SK-N-SH (cell line): ENCODE measurements around the gene TELO2. TPM values are rescaled to one million over a fixed set of nuclear protein-coding genes. Genes with fewer than 3 reads are reported as not detected.

Source experiments
- CTCF ChIA-PET: fragments of 300-600, 350-600 bp; formaldehyde crosslinking; extraction: SDS; loops from one replicate; lab custom pipeline; 2021; lab: Yijun Ruan, JAX
- POLR2A ChIA-PET: fragments of 350-600 bp; sonication (Branson Sonifier 250); formaldehyde crosslinking; extraction: SDS; loops from one replicate; lab custom pipeline; 2020; ENCODE audit warnings: antibody characterized with exemption, inconsistent platforms; lab: Yijun Ruan, JAX
- DNase-seq: peaks from one replicate; pipeline ENCODE4 v3.0.0; 2012
- H2AFZ ChIP-seq: fragments of 200-600 bp; sonication (generic); 2 replicates; pipeline ENCODE4 v1.8.1; 2016; ENCODE audit warnings: antibody characterized with exemption, mild to moderate bottlenecking, low read depth
- H3F3A ChIP-seq: fragments of 200-600 bp; sonication (generic); replicated peaks from 2 replicates; pipeline ENCODE3; 2016; ENCODE audit warnings: antibody characterized with exemption, mild to moderate bottlenecking; ENCODE audit not compliant: insufficient read depth
- H3K27ac ChIP-seq, 2 experiments: fragments of 200-500 bp in 1 of 2; fragments of 200-600 bp in 1 of 2; sonication (Bioruptor generic) in 1 of 2; sonication (generic), shearing (Covaris generic) in 1 of 2; 2 replicates each; pipeline versions ENCODE4 v1.5.1 to v1.6.1; 2014 to 2016; ENCODE audit warnings: low read depth in 2 of 2, inconsistent platforms in 1 of 2, low read length in 1 of 2, mild to moderate bottlenecking in 1 of 2, mixed read lengths in 1 of 2
- H3K27me3 ChIP-seq: fragments of 200-600 bp; sonication (generic), shearing (Covaris generic); 2 replicates; pipeline ENCODE4 v1.6.1; 2016; ENCODE audit warnings: mixed run types; ENCODE audit not compliant: insufficient read depth
- H3K36me3 ChIP-seq, 2 experiments: fragments of 200-500 bp in 1 of 2; fragments of 200-600 bp in 1 of 2; sonication (Bioruptor generic) in 1 of 2; sonication (generic) in 1 of 2; replicated peaks in 1 of 2; 2 replicates each; pipeline versions ENCODE3 to v1.5.1; 2014 to 2016; ENCODE audit warnings: low read length in 1 of 2, mild to moderate bottlenecking in 1 of 2; ENCODE audit not compliant: insufficient read depth in 2 of 2, control insufficient read depth in 1 of 2
- H3K4me1 ChIP-seq, 2 experiments: fragments of 200-500 bp in 1 of 2; fragments of 200-600 bp in 1 of 2; sonication (Bioruptor generic) in 1 of 2; sonication (generic), shearing (Covaris generic) in 1 of 2; 2 replicates each; pipeline versions ENCODE4 v1.5.1 to v1.6.1; 2014 to 2016; ENCODE audit warnings: low read depth in 1 of 2, low read length in 1 of 2, mixed run types in 1 of 2; ENCODE audit not compliant: insufficient read depth in 2 of 2, control insufficient read depth in 1 of 2
- H3K4me2 ChIP-seq: fragments of 200-600 bp; sonication (generic), shearing (Covaris generic); 2 replicates; pipeline ENCODE4 v1.6.1; 2017; ENCODE audit warnings: mixed run types
- H3K4me3 ChIP-seq, 2 experiments: fragments of 200-500 bp in 1 of 2; fragments of 200-600 bp in 1 of 2; sonication (Bioruptor generic) in 1 of 2; sonication (generic), shearing (Covaris generic) in 1 of 2; 2 replicates each; pipeline versions ENCODE4 v1.5.1 to v1.8.1; 2014 to 2016; ENCODE audit warnings: low read depth in 2 of 2, inconsistent platforms in 1 of 2, low read length in 1 of 2, mild to moderate bottlenecking in 1 of 2, mixed read lengths in 1 of 2, moderate library complexity in 1 of 2
- H3K79me2 ChIP-seq: fragments of 200-600 bp; sonication (generic); 2 replicates; pipeline ENCODE4 v1.8.1; 2017; ENCODE audit warnings: mild to moderate bottlenecking; ENCODE audit not compliant: insufficient read depth
- H3K9ac ChIP-seq: fragments of 200-600 bp; sonication (generic); 2 replicates; pipeline ENCODE4 v1.6.1; 2017; ENCODE audit warnings: mixed run types
- H3K9me2 ChIP-seq: fragments of 200-600 bp; sonication (generic); 2 replicates; pipeline ENCODE4 v1.6.1; 2017; ENCODE audit warnings: mixed run types
- H3K9me3 ChIP-seq: fragments of 200-600 bp; sonication (generic); 2 replicates; pipeline ENCODE4 v1.6.1; 2017; ENCODE audit warnings: mixed run types, mild to moderate bottlenecking, moderate library complexity
- H4K20me1 ChIP-seq: fragments of 200-600 bp; sonication (generic); 2 replicates; pipeline ENCODE4 v1.6.1; 2017; ENCODE audit warnings: mild to moderate bottlenecking, mixed run types; ENCODE audit not compliant: insufficient read depth
- ELF1 ChIP-seq: IDR thresholded peaks from 2 replicates; pipeline ENCODE4 v1.4.0; 2012
- EP300 ChIP-seq, 2 experiments: IDR thresholded peaks; 2 replicates each; pipeline versions ENCODE4 v1.4.0 to v1.6.1; 2012; ENCODE audit warnings: borderline replicate concordance in 1 of 2, low read depth in 1 of 2, low read length in 1 of 2
- GABPA ChIP-seq: IDR thresholded peaks from 2 replicates; pipeline ENCODE4 v1.4.0; 2012; ENCODE audit warnings: low read depth, mild to moderate bottlenecking
- GATA2 ChIP-seq: sonication (generic); formaldehyde crosslinking; IDR thresholded peaks from 2 replicates; pipeline ENCODE4 v1.5.0; 2020; ENCODE audit warnings: mild to moderate bottlenecking, missing genetic modification reagents
- IRF3 ChIP-seq: fragments of 150-350 bp; IDR thresholded peaks from 2 replicates; pipeline ENCODE4 v1.6.1; 2016; ENCODE audit warnings: mild to moderate bottlenecking, low read depth, low read length
- JUND ChIP-seq: IDR thresholded peaks from 2 replicates; pipeline ENCODE4 v1.4.0; 2012
- MAX ChIP-seq: IDR thresholded peaks from 2 replicates; pipeline ENCODE4 v1.4.0; 2012; ENCODE audit warnings: low read depth
- MXI1 ChIP-seq: IDR thresholded peaks from 2 replicates; pipeline ENCODE4 v1.6.1; 2012; ENCODE audit warnings: mild to moderate bottlenecking, low read depth, low read length, improper control_type of control experiment
- NFIC ChIP-seq: IDR thresholded peaks from 2 replicates; pipeline ENCODE4 v1.4.0; 2012; ENCODE audit warnings: borderline replicate concordance
- PBX3 ChIP-seq: IDR thresholded peaks from 2 replicates; pipeline ENCODE4; 2012
- POLR2AphosphoS5 ChIP-seq: IDR thresholded peaks from 2 replicates; pipeline ENCODE4 v1.6.1; 2012; ENCODE audit warnings: low read depth, low read length
- RFX5 ChIP-seq: IDR thresholded peaks from 2 replicates; pipeline ENCODE4 v1.6.1; 2012; ENCODE audit warnings: mild to moderate bottlenecking, improper control_type of control experiment, low read length
- RXRA ChIP-seq: IDR thresholded peaks from 2 replicates; pipeline ENCODE4 v1.4.0; 2012; ENCODE audit warnings: low read depth, mild to moderate bottlenecking, borderline replicate concordance
- TAF1 ChIP-seq: IDR thresholded peaks from 2 replicates; pipeline ENCODE4 v1.6.1; 2012; ENCODE audit warnings: low read depth, mild to moderate bottlenecking, low read length, moderate library complexity, borderline replicate concordance
- USF2 ChIP-seq: fragments of 150-350 bp; IDR thresholded peaks from 2 replicates; pipeline ENCODE4 v1.6.1; 2017; ENCODE audit warnings: antibody characterized with exemption, low read length, low read depth, borderline replicate concordance
- YY1 ChIP-seq: IDR thresholded peaks from 2 replicates; pipeline ENCODE4 v1.4.0; 2012; ENCODE audit warnings: low read depth, mild to moderate bottlenecking
- ZBTB33 ChIP-seq: IDR thresholded peaks from 2 replicates; pipeline ENCODE4 v1.4.0; 2012; ENCODE audit warnings: low read depth, borderline replicate concordance
- WGBS: methylation state at CpG from one replicate; pipeline ENCODE4 v1.1.6; 2017; ENCODE audit warnings: low lambda C conversion rate; 5-methylcytosine and 5-hydroxymethylcytosine counted together
- polyA plus RNA-seq, 3 experiments: library from polyadenylated mRNA; depleted of rRNA; stranded (reverse); fragments of >200 nt; gene quantifications; 2 replicates each; pipeline ENCODE4 v1.2.3, GENCODE V29; 2012

The TELO2 gene
- polyA plus RNA-seq, 1 of the 3 experiments (the other 2 are of a cell fraction) = 24.2 TPM

- TF ChIP-seq YY1 (no peak), EP300 (IDR thresholded peaks at IDR 0.05; ENCODE audit: borderline replicate concordance in 1 of 2, low read depth in 1 of 2, low read length in 1 of 2) (no peak)
These were observed 23.4 kb upstream of the TELO2 start (continued) for GRCh38 chr16:1469693-1470201.

GRCh38 chr16:1470481-1471251, 22.5 kb upstream of the TELO2 start:
- H3K4me2 ChIP-seq = 0 out of 2 replicates have a peak overlapping the region, but pooled peaks have one; percentile 15

GRCh38 chr16:1471569-1472194, 21.5 kb upstream of the TELO2 start:
- H3K4me3 ChIP-seq = no peak overlapping the region
- no peak overlapping the region for H2AFZ ChIP-seq
- H3K9ac ChIP-seq = no peak overlapping the region
- peaks cover 75% of the 10 kb centered on the region for H3K79me2 ChIP-seq
- peaks cover 5 to 11% of the 10 kb centered on the region in 2 experiments; a peak in 2 of 4 replicates for H3K4me1 ChIP-seq
- no peak overlapping the region for H3K27ac ChIP-seq
- 0 out of 2 replicates have a peak, but pooled peaks cover 11% of the 10 kb centered on the region for H4K20me1 ChIP-seq
- no peaks in the 10 kb centered on the region for H3K36me3 ChIP-seq
- no peak for DNase-seq
- 95% methylated on average over 21 of the region's 26 CpGs for WGBS
- no peaks in the 10 kb centered on the region for H3K9me3 ChIP-seq
- H3K9me2 ChIP-seq = no peaks in the 10 kb centered on the region
- no peaks in the 10 kb centered on the region for H3K27me3 ChIP-seq
- H3K4me2 ChIP-seq = no peak overlapping the region
- peaks cover 2% of the 10 kb centered on the region for H3F3A ChIP-seq
- POLR2A ChIA-PET = no interaction called here
- CTCF ChIA-PET = interaction anchor here (1.0 kb wide), 1 partner anchor 234 kb away, joined by 3 read pairs; the partner anchor contains the start of gene MAPK8IP3
- TF ChIP-seq PBX3 (no peak), YY1 (no peak), IRF3 (no peak), RFX5 (no peak), USF2 (no peak), JUND (no peak), RXRA (no peak), ELF1 (no peak), TAF1 (no peak), MXI1 (no peak), GABPA (no peak), ZBTB33 (no peak), POLR2AphosphoS5 (no peak)

More at GRCh38 chr16:1470481-1471251, 22.5 kb upstream of the TELO2 start:
- no peak overlapping the region for H3K4me3 ChIP-seq
- no peak overlapping the region for H2AFZ ChIP-seq
- no peak overlapping the region for H3K9ac ChIP-seq
- no peak overlapping the region for H3K27ac ChIP-seq
- CTCF ChIA-PET = no interaction called here
- no peak for TF ChIP-seq NFIC
- no peak for TF ChIP-seq MAX
- TF ChIP-seq ELF1 = no peak
- no peak for TF ChIP-seq GATA2 (CRISPR knock-in tag)
- TF ChIP-seq, all 33 proteins: peak for 0
- Histone ChIP-seq H3K36me3 (no peaks in the 10 kb centered on the region), H4K20me1 (0 out of 2 replicates have a peak, but pooled peaks cover 11% of the 10 kb centered on the region), H3K9me3 (no peaks in the 10 kb centered on the region), H3K27me3 (no peaks in the 10 kb centered on the region), H3K79me2 (peaks cover 85% of the 10 kb centered on the region), H3K9me2 (no peaks in the 10 kb centered on the region), H3F3A (peaks cover under 1% of the 10 kb centered on the region), H3K4me1 (peaks cover 5 to 10% of the 10 kb centered on the region in 2 experiments; a peak in 2 of 4 replicates)
- no peak for DNase-seq
- WGBS = 76% methylated on average over 5 of the region's 14 CpGs
- POLR2A ChIA-PET = no interaction called here
